COR-L47 (cell line): ENCODE results near the gene TYRP1.

Experiments used
- DNase-seq: peaks from one replicate; lab custom pipeline; 2025; lab: John Stamatoyannopoulos, UW

TYRP1 gene

GRCh38 chr9:12696931-12697622 is 3.9 kb downstream of the TYRP1 start:
- no peak for DNase-seq

GRCh38 chr9:12697719-12698118 is 4.5 kb downstream of the TYRP1 start:
- peak; percentile 31 for DNase-seq

GRCh38 chr9:12698266-12698665 is 5.1 kb downstream of the TYRP1 start:
- no peak for DNase-seq

- no peak for DNase-seq
These were observed 5.8 kb downstream of the TYRP1 start for GRCh38 chr9:12698986-12699385.

- no peak for DNase-seq
These were observed 6.3 kb downstream of the TYRP1 start for GRCh38 chr9:12699529-12699928.

- DNase-seq: no peak
These were observed 7.9 kb downstream of the TYRP1 start for GRCh38 chr9:12701126-12701525.

- DNase-seq: peak; percentile 45
These were observed 9.1 kb downstream of the TYRP1 start for GRCh38 chr9:12702160-12702758.

- no peak for DNase-seq
These were observed 10.8 kb downstream of the TYRP1 start for GRCh38 chr9:12703996-12704395.

GRCh38 chr9:12705738-12706391 is 12.7 kb downstream of the TYRP1 start:
- DNase-seq: no peak

- no peak for DNase-seq
These were observed 15.5 kb downstream of the TYRP1 start for GRCh38 chr9:12708562-12709298.

- DNase-seq: no peak
These were observed 19.3 kb downstream of the TYRP1 start for GRCh38 chr9:12712532-12712931.

GRCh38 chr9:12715268-12715667 is 22.1 kb downstream of the TYRP1 start:
- no peak for DNase-seq

- peak; percentile 20 for DNase-seq
These were observed 23.8 kb downstream of the TYRP1 start for GRCh38 chr9:12716823-12717600.

GRCh38 chr9:12717907-12718306 is 24.7 kb downstream of the TYRP1 start:
- no peak for DNase-seq

- no peak for DNase-seq
These were observed 25.4 kb downstream of the TYRP1 start for GRCh38 chr9:12718482-12719026.

- DNase-seq: peak; percentile 11
These were observed 26.2 kb downstream of the TYRP1 start for GRCh38 chr9:12719431-12719830.

- DNase-seq: no peak
These were observed 27.4 kb downstream of the TYRP1 start for GRCh38 chr9:12720551-12720950.

- no peak for DNase-seq
These were observed 28.9 kb downstream of the TYRP1 start for GRCh38 chr9:12722131-12722530.

GRCh38 chr9:12723409-12724028 is 30.3 kb downstream of the TYRP1 start:
- peak; percentile 17 for DNase-seq

- DNase-seq: no peak
These were observed 33.6 kb downstream of the TYRP1 start for GRCh38 chr9:12726795-12727194.

GRCh38 chr9:12730198-12730597 is 37.0 kb downstream of the TYRP1 start:
- DNase-seq: no peak
